ENCODE data around the gene PDK2. TPM values are rescaled to one million over a fixed set of nuclear protein-coding genes. Genes with fewer than 3 reads are reported as not detected.

PDK2 gene
- total and polyA plus RNA-seq, 9 of the 15 experiments (the other 6 are each of a cell fraction or from before 2014, with no cell fraction given), result 0.03 to 2.5 (median 1.4) TPM

DNA sequence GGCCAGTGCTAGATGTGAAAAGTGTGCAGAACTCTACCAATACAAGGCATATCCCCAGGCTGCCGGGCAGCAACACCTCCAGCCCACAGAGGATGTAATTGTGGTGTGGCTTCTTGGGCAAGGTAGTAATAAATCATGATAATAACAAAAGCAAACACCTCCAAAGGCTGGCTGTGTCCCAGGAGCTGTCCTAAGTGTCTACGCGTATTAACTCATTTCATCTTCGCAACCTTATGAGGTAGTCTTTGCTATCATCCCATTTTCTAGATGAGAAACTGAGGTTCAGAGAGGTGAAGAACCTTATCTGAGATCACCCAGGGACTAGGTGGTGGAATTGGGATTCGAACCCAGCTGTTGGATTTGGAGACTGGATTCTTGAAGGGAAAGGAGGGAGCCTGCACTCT, 5.3 kb downstream of the PDK2 start:
- H3K9me1 ChIP-seq (ENCODE audit: control insufficient read depth, insufficient read depth, low read length), result peaks cover 4% of the 10 kb centered on the region
- TF ChIP-seq GTF2E2 (tag; IDR thresholded peaks at IDR 0.05) (no peak), PHF21A (IDR thresholded peaks at IDR 0.05; ENCODE audit: borderline replicate concordance, low read depth) (no peak), OTX1 (CRISPR knock-in tag; IDR thresholded peaks at IDR 0.05) (no peak), TEAD1 (CRISPR knock-in tag; IDR thresholded peaks at IDR 0.05) (no peak), C11orf30 (IDR thresholded peaks at IDR 0.05; ENCODE audit: low read depth) (no peak), KDM1A (IDR thresholded peaks at IDR 0.05) (peak in 1 of 2 experiments; percentile 16; a peak in 1 of 4 replicates), CREM (IDR thresholded peaks at IDR 0.05; ENCODE audit: low read depth) (no peak), MEIS2 (IDR thresholded peaks at IDR 0.05; ENCODE audit: partially characterized antibody) (peak; percentile 26), GATAD2B (IDR thresholded peaks at IDR 0.05; ENCODE audit: borderline replicate concordance) (no peak), MITF (IDR thresholded peaks at IDR 0.05) (no peak)
- TF ChIP-seq, protein P1, sequence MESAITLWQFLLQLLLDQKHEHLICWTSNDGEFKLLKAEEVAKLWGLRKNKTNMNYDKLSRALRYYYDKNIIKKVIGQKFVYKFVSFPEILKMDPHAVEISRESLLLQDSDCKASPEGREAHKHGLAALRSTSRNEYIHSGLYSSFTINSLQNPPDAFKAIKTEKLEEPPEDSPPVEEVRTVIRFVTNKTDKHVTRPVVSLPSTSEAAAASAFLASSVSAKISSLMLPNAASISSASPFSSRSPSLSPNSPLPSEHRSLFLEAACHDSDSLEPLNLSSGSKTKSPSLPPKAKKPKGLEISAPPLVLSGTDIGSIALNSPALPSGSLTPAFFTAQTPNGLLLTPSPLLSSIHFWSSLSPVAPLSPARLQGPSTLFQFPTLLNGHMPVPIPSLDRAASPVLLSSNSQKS (CRISPR knock-in tag; IDR thresholded peaks at IDR 0.05), result no peak
- TF ChIP-seq, protein P2, sequence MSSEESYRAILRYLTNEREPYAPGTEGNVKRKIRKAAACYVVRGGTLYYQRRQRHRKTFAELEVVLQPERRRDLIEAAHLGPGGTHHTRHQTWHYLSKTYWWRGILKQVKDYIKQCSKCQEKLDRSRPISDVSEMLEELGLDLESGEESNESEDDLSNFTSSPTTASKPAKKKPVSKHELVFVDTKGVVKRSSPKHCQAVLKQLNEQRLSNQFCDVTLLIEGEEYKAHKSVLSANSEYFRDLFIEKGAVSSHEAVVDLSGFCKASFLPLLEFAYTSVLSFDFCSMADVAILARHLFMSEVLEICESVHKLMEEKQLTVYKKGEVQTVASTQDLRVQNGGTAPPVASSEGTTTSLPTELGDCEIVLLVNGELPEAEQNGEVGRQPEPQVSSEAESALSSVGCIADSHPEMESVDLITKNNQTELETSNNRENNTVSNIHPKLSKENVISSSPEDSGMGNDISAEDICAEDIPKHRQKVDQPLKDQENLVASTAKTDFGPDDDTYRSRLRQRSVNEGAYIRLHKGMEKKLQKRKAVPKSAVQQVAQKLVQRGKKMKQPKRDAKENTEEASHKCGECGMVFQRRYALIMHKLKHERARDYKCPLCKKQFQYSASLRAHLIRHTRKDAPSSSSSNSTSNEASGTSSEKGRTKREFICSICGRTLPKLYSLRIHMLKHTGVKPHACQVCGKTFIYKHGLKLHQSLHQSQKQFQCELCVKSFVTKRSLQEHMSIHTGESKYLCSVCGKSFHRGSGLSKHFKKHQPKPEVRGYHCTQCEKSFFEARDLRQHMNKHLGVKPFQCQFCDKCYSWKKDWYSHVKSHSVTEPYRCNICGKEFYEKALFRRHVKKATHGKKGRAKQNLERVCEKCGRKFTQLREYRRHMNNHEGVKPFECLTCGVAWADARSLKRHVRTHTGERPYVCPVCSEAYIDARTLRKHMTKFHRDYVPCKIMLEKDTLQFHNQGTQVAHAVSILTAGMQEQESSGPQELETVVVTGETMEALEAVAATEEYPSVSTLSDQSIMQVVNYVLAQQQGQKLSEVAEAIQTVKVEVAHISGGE (CRISPR knock-in tag; IDR thresholded peaks at IDR 0.05), result no peak
- H3K79me2 ChIP-seq (ENCODE audit: control insufficient read depth, insufficient read depth, low read length), result no peaks in the 10 kb centered on the region
- H3K4me2 ChIP-seq (ENCODE audit: insufficient read depth, low read length), result no peak overlapping the region
- H3K4me1 ChIP-seq (replicated peaks in 1 of 2; ENCODE audit: control insufficient read depth in 2 of 2, insufficient read depth in 2 of 2, low read length in 2 of 2), result peaks cover 22 to 31% of the 10 kb centered on the region in 2 experiments; a peak in 4 of 5 replicates
- no peak overlapping the region for H3K4me3 ChIP-seq
- ChIA-PET CTCF (ENCODE audit: low intra/inter-chr PET ratio) (no interaction called here), POLR2A (interaction anchor here (0.5 to 1.0 kb wide), 4 partner anchors 10 to 69 kb away, joined by 3 to 4 read pairs (median 4); no protein-coding TSS in a partner anchor)
- no peaks in the 10 kb centered on the region for H3K9me3 ChIP-seq (replicated peaks; ENCODE audit: control insufficient read depth, insufficient read depth, low read depth, low read length)
- no peak overlapping the region for H3K9ac ChIP-seq (ENCODE audit: insufficient read depth in 1 of 2, low read depth in 2 of 2, low read length in 2 of 2)
- 0 out of 2 replicates have a peak, but pooled peaks cover 9% of the 10 kb centered on the region for H4K20me1 ChIP-seq (replicated peaks; ENCODE audit: control insufficient read depth, insufficient read depth, low read length)
- no peak for FAIRE-seq
- peaks cover 4 to 45% of the 10 kb centered on the region in 2 experiments; a peak in 3 of 5 replicates for H3K27me3 ChIP-seq (ENCODE audit: control insufficient read depth in 2 of 2, insufficient read depth in 2 of 2, low read length in 2 of 2)
- 32% methylated on average over 5 of the region's 5 CpGs for WGBS (ENCODE audit: insufficient coverage, low coverage, missing lambda C conversion rate)
- in situ Hi-C loops (cut with MboI) (no loop called here), intact Hi-C loops (cut with micrococcal nuclease) (no loop called here)
- H3K27ac ChIP-seq (ENCODE audit: extremely low read depth, low read depth, low read length), result no peak overlapping the region
- no TSS peak for BruUV-seq (replicated peaks)
- no peak overlapping the region for H2AFZ ChIP-seq (ENCODE audit: low read depth, low read length)
- DNase-seq (ENCODE audit: extremely low read depth in 1 of 4, low spot score in 3 of 4), result no peak
- H3K36me3 ChIP-seq (ENCODE audit: control insufficient read depth, insufficient read depth, low read length), result no peaks in the 10 kb centered on the region
- no peak for ATAC-seq

Measured in K562 (cell line).